OCI-LY3 (cell line): ENCODE measurements around the gene CMTM1.

ENCODE experiments used
- EZH2phosphoT487 ChIP-seq: fragments of 200-600 bp; shearing (Covaris generic); IDR thresholded peaks from 2 replicates; pipeline ENCODE4 v1.6.1; 2018; ENCODE audit warnings: antibody characterized with exemption, mixed run types, low read depth
- TF ChIP-seq, protein P1 (sequence below): fragments of 200-600, 300-600 bp; sonication (generic); IDR thresholded peaks from 2 replicates; pipeline ENCODE4 v1.5.1; 2014; ENCODE audit warnings: antibody characterized with exemption, low read length, low read depth

- TF ChIP-seq, protein P1, sequence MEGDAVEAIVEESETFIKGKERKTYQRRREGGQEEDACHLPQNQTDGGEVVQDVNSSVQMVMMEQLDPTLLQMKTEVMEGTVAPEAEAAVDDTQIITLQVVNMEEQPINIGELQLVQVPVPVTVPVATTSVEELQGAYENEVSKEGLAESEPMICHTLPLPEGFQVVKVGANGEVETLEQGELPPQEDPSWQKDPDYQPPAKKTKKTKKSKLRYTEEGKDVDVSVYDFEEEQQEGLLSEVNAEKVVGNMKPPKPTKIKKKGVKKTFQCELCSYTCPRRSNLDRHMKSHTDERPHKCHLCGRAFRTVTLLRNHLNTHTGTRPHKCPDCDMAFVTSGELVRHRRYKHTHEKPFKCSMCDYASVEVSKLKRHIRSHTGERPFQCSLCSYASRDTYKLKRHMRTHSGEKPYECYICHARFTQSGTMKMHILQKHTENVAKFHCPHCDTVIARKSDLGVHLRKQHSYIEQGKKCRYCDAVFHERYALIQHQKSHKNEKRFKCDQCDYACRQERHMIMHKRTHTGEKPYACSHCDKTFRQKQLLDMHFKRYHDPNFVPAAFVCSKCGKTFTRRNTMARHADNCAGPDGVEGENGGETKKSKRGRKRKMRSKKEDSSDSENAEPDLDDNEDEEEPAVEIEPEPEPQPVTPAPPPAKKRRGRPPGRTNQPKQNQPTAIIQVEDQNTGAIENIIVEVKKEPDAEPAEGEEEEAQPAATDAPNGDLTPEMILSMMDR: no peak
- TF ChIP-seq EZH2phosphoT487: no peak
Measured at GRCh38 chr16:66541388-66542355, 24.6 kb upstream of the CMTM1 start.
